KMS-11 (cell line): ENCODE data around the gene GAS6.

Experiments used
- H2AFZ ChIP-seq: fragments of 200-600 bp; sonication (generic); 2 replicates; pipeline ENCODE4 v1.6.1; 2016; ENCODE audit warnings: antibody characterized with exemption, mixed run types, low read depth
- H3K27ac ChIP-seq: fragments of 200-600 bp; sonication (generic); 2 replicates; pipeline ENCODE4 v1.6.1; 2016; ENCODE audit warnings: mild to moderate bottlenecking, mixed run types
- H3K27me3 ChIP-seq: fragments of 200-600 bp; sonication (generic); 2 replicates; pipeline ENCODE4 v1.6.1; 2017; ENCODE audit warnings: mild to moderate bottlenecking, low read depth, mixed run types, moderate library complexity; ENCODE audit not compliant: insufficient read depth
- H3K36me3 ChIP-seq: fragments of 200-600 bp; sonication (generic); 2 replicates; pipeline ENCODE4 v1.6.1; 2017; ENCODE audit warnings: mild to moderate bottlenecking, mixed run types; ENCODE audit not compliant: insufficient read depth
- H3K4me1 ChIP-seq: fragments of 200-600 bp; sonication (generic); 2 replicates; pipeline ENCODE4 v1.6.1; 2016; ENCODE audit warnings: mild to moderate bottlenecking, low read depth, mixed run types; ENCODE audit not compliant: poor library complexity, severe bottlenecking
- H3K4me2 ChIP-seq: fragments of 200-600 bp; sonication (generic); 2 replicates; pipeline ENCODE4 v1.7.0; 2016; ENCODE audit warnings: mild to moderate bottlenecking, mixed run types
- H3K4me3 ChIP-seq: fragments of 200-600 bp; sonication (generic); IDR thresholded peaks from 2 replicates; pipeline ENCODE4 v1.6.1; 2017; ENCODE audit warnings: low read depth, low read length, mixed read lengths; ENCODE audit not compliant: insufficient read depth
- H3K79me2 ChIP-seq: fragments of 200-600 bp; sonication (generic); 2 replicates; pipeline ENCODE4 v1.6.1; 2016; ENCODE audit warnings: low read depth, mixed run types; ENCODE audit not compliant: insufficient read depth
- H3K9ac ChIP-seq: fragments of 200-600 bp; sonication (generic); 2 replicates; pipeline ENCODE4 v1.6.1; 2016; ENCODE audit warnings: mild to moderate bottlenecking, mixed run types
- H4K20me1 ChIP-seq: fragments of 200-600 bp; sonication (generic); 2 replicates; pipeline ENCODE4 v1.6.1; 2016; ENCODE audit warnings: mild to moderate bottlenecking, mixed run types; ENCODE audit not compliant: insufficient read depth
- CTCF ChIP-seq: fragments of 200-600 bp; sonication (generic); conservative IDR thresholded peaks from 2 replicates; pipeline ENCODE4 v1.6.1; 2017; ENCODE audit warnings: low read depth, mild to moderate bottlenecking, antibody characterized with exemption, low read length, moderate library complexity, mixed read lengths

Gene GAS6

DNA sequence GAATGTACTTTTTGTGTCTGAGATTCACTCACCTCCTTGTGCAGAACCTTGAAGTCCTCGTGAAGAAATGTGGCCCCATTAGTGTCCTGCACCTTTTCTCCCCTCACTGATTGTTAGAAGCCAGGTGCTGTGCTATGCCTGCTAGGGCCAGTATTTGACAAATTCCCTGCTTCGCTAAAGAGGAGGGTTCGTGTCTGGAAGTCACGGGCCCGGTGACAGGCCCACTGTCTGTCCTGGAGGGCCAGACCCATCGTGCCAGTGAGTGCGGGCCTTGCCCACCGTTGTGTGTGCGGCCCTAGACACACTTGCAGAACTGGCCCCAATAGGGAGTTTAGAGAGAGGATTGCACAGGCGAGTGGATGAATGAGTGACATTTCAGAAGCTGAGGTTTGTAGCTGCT is 36.8 kb upstream of the GAS6 start:
- H3K4me3 ChIP-seq: no peak overlapping the region
- TF ChIP-seq CTCF: no peak
- no peak overlapping the region for H3K27ac ChIP-seq
- H3K9ac ChIP-seq: no peak overlapping the region
- no peak overlapping the region for H3K4me2 ChIP-seq
- H3K79me2 ChIP-seq: no peaks in the 10 kb centered on the region
- no peak overlapping the region for H2AFZ ChIP-seq
- H4K20me1 ChIP-seq: no peaks in the 10 kb centered on the region
- H3K4me1 ChIP-seq: no peaks in the 10 kb centered on the region
- no peaks in the 10 kb centered on the region for H3K36me3 ChIP-seq
- no peaks in the 10 kb centered on the region for H3K27me3 ChIP-seq

DNA sequence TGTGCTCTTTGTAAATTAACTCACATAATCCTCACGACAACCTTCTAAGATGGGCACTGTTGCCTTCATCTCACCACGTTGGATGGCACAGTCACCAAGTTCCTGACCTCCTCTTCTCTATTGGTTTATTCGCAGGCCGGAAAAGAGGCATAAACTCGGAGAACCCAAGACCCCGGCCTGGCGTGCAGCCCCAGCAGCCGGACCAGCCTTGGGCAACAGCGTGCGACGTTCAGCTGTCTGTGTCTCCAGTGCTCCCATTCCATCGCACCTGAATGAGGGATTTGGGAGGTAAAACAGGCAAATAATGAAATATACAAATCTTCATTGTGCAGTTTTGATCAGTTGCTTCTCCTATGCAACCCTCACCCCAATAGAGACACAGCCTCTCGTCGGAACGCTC is 34.5 kb upstream of the GAS6 start:
- no peak overlapping the region for H3K4me2 ChIP-seq
- TF ChIP-seq CTCF: no peak
- no peak overlapping the region for H3K27ac ChIP-seq
- no peaks in the 10 kb centered on the region for H3K4me1 ChIP-seq
- no peaks in the 10 kb centered on the region for H3K27me3 ChIP-seq
- no peaks in the 10 kb centered on the region for H4K20me1 ChIP-seq
- H3K79me2 ChIP-seq: no peaks in the 10 kb centered on the region
- H3K9ac ChIP-seq: no peak overlapping the region
- no peaks in the 10 kb centered on the region for H3K36me3 ChIP-seq
- no peak overlapping the region for H2AFZ ChIP-seq
- H3K4me3 ChIP-seq: no peak overlapping the region

GRCh38 chr13:113897966-113898365 is 34.1 kb upstream of the GAS6 start:
- Histone ChIP-seq H3K27me3 (no peaks in the 10 kb centered on the region), H3K27ac (no peak overlapping the region), H4K20me1 (no peaks in the 10 kb centered on the region), H3K79me2 (no peaks in the 10 kb centered on the region), H3K4me3 (no peak overlapping the region), H3K36me3 (no peaks in the 10 kb centered on the region), H3K9ac (no peak overlapping the region), H3K4me2 (no peak overlapping the region), H2AFZ (no peak overlapping the region), H3K4me1 (no peaks in the 10 kb centered on the region)
- no peak for TF ChIP-seq CTCF

GRCh38 chr13:113897161-113897560 is 33.3 kb upstream of the GAS6 start:
- H3K4me1 ChIP-seq: no peaks in the 10 kb centered on the region
- no peak overlapping the region for H3K9ac ChIP-seq
- H3K4me2 ChIP-seq: no peak overlapping the region
- H3K4me3 ChIP-seq: no peak overlapping the region
- H2AFZ ChIP-seq: no peak overlapping the region
- TF ChIP-seq CTCF: no peak
- H4K20me1 ChIP-seq: no peaks in the 10 kb centered on the region
- no peaks in the 10 kb centered on the region for H3K36me3 ChIP-seq
- no peak overlapping the region for H3K27ac ChIP-seq
- no peaks in the 10 kb centered on the region for H3K27me3 ChIP-seq
- H3K79me2 ChIP-seq: no peaks in the 10 kb centered on the region

DNA sequence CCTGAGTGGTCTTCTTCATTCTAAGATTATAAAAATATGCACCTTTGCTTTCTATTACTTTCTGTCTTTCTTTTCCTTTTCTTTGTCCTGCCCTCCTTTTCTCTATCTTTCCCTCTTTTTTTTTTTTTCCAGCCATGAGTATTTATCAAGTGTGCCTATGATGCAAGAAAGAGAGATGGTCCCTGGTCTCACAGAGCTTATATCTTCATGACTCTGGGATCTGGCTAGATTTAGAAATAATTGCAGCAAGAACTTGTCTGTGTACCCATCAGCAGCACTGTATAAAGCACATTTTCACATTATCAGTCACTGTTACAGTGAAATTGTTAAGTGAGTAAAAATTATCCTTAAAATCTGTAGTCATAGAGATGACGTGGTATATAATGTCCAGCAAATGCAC is 31.6 kb upstream of the GAS6 start:
- H2AFZ ChIP-seq: no peak overlapping the region
- no peaks in the 10 kb centered on the region for H3K79me2 ChIP-seq
- H3K27ac ChIP-seq: no peak overlapping the region

More for the DNA sequence above, 31.6 kb upstream of the GAS6 start:
- no peak overlapping the region for H3K4me3 ChIP-seq
- no peaks in the 10 kb centered on the region for H3K4me1 ChIP-seq
- no peak overlapping the region for H3K4me2 ChIP-seq
- no peak overlapping the region for H3K9ac ChIP-seq
- no peaks in the 10 kb centered on the region for H4K20me1 ChIP-seq
- TF ChIP-seq CTCF: no peak
- no peaks in the 10 kb centered on the region for H3K36me3 ChIP-seq
- H3K27me3 ChIP-seq: no peaks in the 10 kb centered on the region
